H1 (cell line): Measurements from ENCODE around the gene HCK. TPM values are rescaled to one million over a fixed set of nuclear protein-coding genes. Genes with fewer than 3 reads are reported as not detected.

Source experiments
- RXRA ChIP-seq: IDR thresholded peaks from 2 replicates; pipeline ENCODE4 v1.6.1; 2011; ENCODE audit warnings: low read depth, mild to moderate bottlenecking, low read length, moderate library complexity; ENCODE audit not compliant: insufficient read depth
- polyA plus RNA-seq, 7 experiments: library from polyadenylated mRNA; depleted of rRNA in 3 of 7; stranded (reverse) in 5 of 7; unstranded in 2 of 7; fragments of >200 nt in 5 of 7; fragments of 200-250 nt in 2 of 7; gene quantifications; 1 replicate in 5 of 7; 2 replicates in 1 of 7; 4 replicates in 1 of 7; pipeline versions ENCODE4 v1.2.1 to v1.2.3, GENCODE V29; 2011 to 2013; ENCODE audit warnings: missing spikeins in 2 of 7, mixed read lengths in 2 of 7
- total RNA-seq: library from RNA; stranded (reverse); fragmentation: NEBNext Ultra II Directional; extraction: Animal tissue kit (Norgen Biotek cat#: 25700); gene quantifications from 2 replicates; pipeline ENCODE4 v1.2.1, GENCODE V29; 2021
- TF ChIP-seq, protein P1 (sequence below): IDR thresholded peaks from 2 replicates; pipeline ENCODE4 v1.6.1; 2012; ENCODE audit warnings: low read length, inconsistent platforms

HCK gene
- total and polyA plus RNA-seq, 2 of the 8 experiments (the other 6 are each of a cell fraction or from before 2014, with no cell fraction given), result 0.37 to 4.3 TPM

DNA sequence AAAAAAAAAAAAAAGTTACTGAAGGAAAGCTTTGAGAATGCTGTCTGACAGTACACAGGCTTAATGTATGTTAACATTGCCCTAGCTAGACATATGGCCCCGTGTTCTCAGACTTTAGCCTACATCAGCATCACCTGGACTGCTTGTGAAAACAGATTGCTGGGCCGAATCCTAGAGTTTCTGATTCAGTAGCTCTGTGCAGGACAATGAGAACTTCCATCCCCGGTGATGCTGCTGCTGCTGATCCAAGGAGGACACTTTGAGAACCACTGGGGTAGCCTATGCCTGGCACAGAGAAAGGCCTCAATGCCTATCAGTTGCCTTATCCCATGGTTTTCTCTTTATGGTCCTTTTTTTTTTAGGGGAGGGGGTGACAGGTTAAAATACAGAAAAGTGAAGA is 1.6 kb downstream of the HCK start (continued):
- TF ChIP-seq, protein P1, sequence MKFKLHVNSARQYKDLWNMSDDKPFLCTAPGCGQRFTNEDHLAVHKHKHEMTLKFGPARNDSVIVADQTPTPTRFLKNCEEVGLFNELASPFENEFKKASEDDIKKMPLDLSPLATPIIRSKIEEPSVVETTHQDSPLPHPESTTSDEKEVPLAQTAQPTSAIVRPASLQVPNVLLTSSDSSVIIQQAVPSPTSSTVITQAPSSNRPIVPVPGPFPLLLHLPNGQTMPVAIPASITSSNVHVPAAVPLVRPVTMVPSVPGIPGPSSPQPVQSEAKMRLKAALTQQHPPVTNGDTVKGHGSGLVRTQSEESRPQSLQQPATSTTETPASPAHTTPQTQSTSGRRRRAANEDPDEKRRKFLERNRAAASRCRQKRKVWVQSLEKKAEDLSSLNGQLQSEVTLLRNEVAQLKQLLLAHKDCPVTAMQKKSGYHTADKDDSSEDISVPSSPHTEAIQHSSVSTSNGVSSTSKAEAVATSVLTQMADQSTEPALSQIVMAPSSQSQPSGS, result no peak
- TF ChIP-seq RXRA, result no peak
